ENCODE measurements around the gene C16orf90. TPM values are rescaled to one million over a fixed set of nuclear protein-coding genes. Genes with fewer than 3 reads are reported as not detected.
"Not testable (repeated sequence)": the region's sequence is repeated elsewhere in the genome, so short reads cannot be mapped to it uniquely, and the experiment has no call there.

The C16orf90 gene
- total RNA-seq, 1 donor from 2014 or later: not detected

DNA sequence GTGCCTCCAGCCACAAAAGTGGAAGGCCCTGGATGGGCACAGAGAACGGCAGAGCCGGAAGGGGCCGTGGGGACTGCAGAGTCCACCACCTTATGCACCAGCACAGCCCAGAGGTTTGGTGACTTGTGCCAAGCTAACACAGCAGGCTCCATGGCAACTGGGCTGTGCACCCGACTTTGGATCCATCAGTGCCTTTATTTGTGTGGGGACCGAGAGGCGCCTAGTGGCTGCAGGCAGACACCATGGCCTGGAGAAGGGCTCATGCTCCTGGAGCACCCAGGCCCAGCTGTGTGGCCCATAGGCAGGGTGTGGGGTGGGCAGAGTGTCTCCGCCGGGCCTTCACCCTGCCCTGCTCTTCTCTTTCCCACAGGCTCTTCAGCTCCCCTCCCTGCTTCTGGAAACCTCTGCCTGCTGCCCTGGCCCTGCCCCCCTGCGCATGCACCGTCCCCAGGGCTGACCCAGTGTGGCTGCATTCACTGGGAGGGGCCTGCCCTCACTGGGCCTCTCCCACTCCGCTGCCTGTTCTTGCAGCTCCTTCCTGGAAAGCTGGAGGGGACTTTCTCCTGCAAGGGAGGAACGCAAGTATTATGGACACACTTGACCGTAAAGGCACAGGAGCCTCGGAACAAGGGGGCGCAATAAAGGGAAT lies 10.1 kb downstream of the C16orf90 start:
- no peak for DNase-seq (ENCODE audit: low read depth)

- peak; percentile 26 for DNase-seq (ENCODE audit: low read depth)
Observed at GRCh38 chr16:3484318-3485096, 10.8 kb downstream of the C16orf90 start.

GRCh38 chr16:3482659-3483241 lies 12.5 kb downstream of the C16orf90 start:
- DNase-seq (ENCODE audit: low read depth): no peak

GRCh38 chr16:3481696-3482658 lies 13.3 kb downstream of the C16orf90 start:
- no peak for DNase-seq (ENCODE audit: low read depth)

GRCh38 chr16:3480901-3481695 lies 14.2 kb downstream of the C16orf90 start:
- no peak for DNase-seq (ENCODE audit: low read depth)

GRCh38 chr16:3479654-3480216 lies 15.6 kb downstream of the C16orf90 start:
- DNase-seq (ENCODE audit: low read depth): no peak

- DNase-seq (ENCODE audit: low read depth): no peak
Observed at GRCh38 chr16:3478242-3478925, 16.9 kb downstream of the C16orf90 start.

DNA sequence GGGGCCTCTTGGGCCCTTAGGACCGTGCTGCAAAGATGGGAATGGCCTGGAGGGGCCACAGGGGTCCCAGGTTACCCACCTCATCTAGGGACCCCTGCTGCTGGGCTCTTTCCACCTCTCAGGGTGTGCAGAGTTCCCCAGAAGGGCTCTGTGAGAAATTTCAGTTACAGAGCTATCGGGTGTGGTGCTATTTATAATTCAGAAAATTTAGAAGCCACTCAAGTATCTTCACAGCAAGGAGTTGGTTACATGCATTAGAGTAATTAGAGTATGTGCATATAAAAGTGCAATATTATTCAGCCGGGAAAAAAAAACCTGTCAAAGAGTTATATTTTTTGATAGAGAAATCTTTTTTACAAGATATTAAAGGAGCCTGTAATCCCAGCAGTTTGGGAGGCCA lies 18.9 kb downstream of the C16orf90 start:
- DNase-seq (ENCODE audit: low read depth): no peak

DNA sequence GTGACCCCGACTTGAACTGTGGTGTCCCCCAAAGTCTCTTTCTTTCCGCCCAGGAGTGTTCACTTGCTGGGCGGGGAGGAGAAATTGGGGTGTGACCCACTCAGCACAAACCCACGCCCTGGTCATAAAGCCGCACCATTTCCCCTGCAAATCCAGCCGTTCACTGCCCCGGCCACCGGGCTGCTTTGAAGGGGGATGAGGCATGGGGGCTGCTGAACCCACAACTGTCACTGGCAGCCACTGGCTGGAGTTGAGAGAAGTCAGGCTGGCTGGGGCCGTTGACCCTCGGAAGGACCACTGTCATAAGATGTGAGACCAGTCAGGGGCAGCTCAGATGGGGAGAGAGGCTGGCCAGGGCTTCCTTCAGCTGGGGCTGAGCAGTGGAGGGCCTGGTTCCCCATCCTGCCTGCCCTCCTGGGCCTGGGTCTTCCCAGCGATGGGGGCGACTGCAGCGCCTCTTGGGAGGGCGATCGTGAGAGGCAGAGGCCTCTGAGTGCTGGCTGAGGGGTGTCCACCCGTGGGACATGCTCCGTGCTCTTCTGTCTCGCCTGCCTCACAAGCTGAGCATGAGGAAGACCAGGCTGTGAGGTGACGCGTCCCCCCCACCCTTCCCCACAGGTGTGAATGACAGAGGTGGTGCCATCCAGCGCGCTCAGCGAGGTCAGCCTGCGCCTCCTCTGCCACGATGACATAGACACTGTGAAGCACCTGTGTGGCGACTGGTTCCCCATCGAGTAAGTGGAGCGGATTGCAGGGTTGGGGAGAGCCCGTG lies 19.5 kb downstream of the C16orf90 start:
- DNase-seq (ENCODE audit: low read depth): no peak

GRCh38 chr16:3474870-3475269 lies 20.4 kb downstream of the C16orf90 start:
- not testable (repeated sequence) for DNase-seq (ENCODE audit: low read depth)

- no peak for DNase-seq (ENCODE audit: low read depth)
Observed at GRCh38 chr16:3474136-3474779, 21.0 kb downstream of the C16orf90 start.

- not testable (repeated sequence) for DNase-seq (ENCODE audit: low read depth)
Observed at GRCh38 chr16:3473596-3473943, 21.7 kb downstream of the C16orf90 start.

DNA sequence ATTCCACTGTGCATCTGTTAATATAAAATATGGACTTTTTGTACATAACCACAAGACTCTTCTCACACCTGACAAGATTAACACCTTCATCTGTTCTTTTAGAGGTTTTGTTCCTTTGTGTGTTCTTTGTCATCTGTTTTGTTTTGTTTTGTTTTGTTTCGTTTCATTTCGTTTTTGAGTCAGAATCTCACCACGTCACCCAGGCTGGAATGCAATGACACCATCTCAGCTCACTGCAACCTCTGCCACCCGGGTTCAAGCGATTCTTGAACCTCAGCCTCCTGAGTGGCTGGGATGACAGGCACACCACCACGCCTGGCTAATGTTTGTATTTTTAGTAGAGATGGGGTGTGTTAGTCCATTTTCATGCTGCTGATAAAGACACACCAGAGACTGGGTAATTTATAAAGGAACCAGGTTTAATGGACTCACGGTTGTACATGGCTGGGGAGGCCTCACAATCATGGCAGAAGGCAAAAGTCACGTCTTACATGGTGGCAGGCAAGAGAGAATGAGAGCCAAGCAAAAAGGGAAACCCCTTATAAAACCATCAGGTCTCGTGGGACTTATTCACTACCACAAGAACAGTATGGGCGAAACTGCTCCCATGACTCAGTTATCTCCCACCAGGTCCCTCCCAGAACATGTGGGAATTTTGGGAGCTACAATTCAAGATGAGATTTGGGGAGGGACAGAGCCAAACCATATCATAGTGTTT lies 22.3 kb downstream of the C16orf90 start:
- no peak for DNase-seq (ENCODE audit: low read depth)

DNA sequence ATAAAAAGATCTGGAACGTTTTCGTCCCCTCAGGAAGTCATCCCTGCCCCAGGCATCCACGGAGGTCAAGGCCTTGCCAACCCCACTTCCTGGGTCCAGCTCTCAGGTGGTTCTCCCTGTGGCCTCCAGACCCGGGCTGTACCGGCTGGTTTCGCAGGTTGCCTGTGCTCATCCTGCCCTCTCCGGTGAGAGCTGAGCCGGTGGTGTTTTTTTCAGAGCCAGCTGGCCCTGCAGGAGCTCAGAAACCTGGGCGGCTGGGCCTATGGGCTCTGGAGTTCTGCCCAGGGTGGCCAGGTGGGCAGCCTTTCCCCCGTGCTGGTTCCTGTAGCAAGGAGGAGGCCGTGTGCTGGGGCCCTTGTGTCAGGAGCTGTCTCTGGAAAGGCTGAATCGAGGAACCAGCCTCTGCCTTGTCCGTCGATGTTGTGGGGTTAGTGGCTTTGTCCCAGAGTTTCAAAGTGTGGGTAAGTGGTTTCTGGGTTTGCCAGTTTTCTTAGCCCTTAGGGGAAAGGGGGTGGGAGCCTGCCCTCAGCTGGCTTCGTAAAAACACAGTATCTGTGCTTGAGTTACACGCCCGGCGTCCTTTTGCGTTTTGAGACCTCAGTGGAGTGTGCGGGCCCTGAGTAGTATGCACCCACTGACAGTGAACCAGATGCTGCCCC lies 23.6 kb downstream of the C16orf90 start:
- DNase-seq (ENCODE audit: low read depth): no peak

DNA sequence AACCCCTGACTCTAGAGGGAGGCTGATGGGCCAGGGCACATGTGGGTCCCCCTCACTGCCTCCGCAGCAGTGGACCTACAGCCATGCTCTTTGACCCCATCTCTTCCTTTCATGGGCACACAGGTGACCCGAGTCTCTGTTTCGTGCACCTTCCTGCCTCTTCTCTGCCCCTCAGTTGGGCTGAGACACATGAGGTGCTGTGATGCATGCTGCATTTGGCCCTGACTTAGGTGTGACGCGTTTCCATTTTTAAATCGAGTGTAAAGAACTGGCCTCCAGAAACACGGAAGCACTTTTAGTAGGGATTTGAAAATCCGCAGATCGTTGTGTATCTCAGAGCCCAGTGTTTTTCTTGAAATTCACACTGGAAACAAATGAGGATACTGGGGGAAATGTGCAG lies 24.6 kb downstream of the C16orf90 start:
- no peak for DNase-seq (ENCODE audit: low read depth)

DNA sequence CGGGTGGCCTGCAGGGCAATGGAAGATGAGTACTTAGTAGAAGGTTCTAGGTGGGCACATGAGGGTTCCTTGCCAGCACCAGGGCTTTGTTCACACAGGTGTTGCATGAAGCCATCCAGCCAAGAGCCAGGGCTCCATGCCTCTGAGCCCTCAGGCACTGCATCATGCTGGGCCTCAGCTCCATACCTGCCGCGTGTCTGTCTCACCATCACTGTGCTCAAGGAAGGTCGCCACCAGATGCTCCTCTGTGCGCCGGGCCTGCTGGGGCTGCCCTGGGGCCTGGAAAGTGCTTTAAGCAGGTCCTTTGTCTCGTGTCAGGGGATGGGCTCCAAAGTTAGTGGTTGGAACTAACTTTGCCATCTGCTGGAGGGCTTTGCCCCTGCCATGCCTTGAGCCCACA lies 25.6 kb downstream of the C16orf90 start:
- no peak for DNase-seq (ENCODE audit: low read depth)

GRCh38 chr16:3468501-3468900 lies 26.8 kb downstream of the C16orf90 start:
- DNase-seq (ENCODE audit: low read depth): no peak

All from myocyte (in vitro differentiated cells).